ENCODE data around the gene ZC3H12C. TPM values are rescaled to one million over a fixed set of nuclear protein-coding genes. Genes with fewer than 3 reads are reported as not detected.

The ZC3H12C gene
- total and polyA plus RNA-seq, 7 donors = 1.8 to 21.7 (median 16.4) TPM

DNA sequence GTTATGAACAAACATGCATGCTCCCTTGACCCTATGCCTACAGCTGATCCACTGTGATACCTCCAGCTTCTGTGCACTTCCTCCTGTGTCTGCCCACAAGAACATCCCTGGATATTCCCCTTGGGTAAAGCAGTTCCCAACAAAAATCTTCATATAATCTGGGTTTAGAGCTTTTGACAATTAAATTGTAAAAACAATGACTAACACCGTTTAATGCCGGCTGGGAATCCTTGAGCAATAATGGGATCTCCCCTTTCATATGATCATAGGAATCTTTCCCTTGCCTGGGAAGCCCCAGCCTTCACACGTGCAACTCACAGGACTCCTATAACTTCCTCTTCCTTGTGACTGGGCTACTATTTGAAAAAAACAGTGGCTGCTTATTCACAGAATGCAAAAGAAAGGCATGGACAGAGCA, 6.3 kb upstream of the ZC3H12C start:
- Histone ChIP-seq H3K36me3 (no peaks in the 10 kb centered on the region), H3K4me1 (peaks cover 0 to 9% (median 3%) of the 10 kb centered on the region in 4 donors), H3K4me3 (no peak overlapping the region), H3K9me3 (no peaks in the 10 kb centered on the region), H3K27ac (no peak overlapping the region), H3K27me3 (no peaks in the 10 kb centered on the region)
- no peak for DNase-seq
- TF ChIP-seq POLR2AphosphoS5 (IDR thresholded peaks at IDR 0.05) = no peak
- no peak for TF ChIP-seq EP300 (IDR thresholded peaks at IDR 0.05)
- TF ChIP-seq, protein P1, sequence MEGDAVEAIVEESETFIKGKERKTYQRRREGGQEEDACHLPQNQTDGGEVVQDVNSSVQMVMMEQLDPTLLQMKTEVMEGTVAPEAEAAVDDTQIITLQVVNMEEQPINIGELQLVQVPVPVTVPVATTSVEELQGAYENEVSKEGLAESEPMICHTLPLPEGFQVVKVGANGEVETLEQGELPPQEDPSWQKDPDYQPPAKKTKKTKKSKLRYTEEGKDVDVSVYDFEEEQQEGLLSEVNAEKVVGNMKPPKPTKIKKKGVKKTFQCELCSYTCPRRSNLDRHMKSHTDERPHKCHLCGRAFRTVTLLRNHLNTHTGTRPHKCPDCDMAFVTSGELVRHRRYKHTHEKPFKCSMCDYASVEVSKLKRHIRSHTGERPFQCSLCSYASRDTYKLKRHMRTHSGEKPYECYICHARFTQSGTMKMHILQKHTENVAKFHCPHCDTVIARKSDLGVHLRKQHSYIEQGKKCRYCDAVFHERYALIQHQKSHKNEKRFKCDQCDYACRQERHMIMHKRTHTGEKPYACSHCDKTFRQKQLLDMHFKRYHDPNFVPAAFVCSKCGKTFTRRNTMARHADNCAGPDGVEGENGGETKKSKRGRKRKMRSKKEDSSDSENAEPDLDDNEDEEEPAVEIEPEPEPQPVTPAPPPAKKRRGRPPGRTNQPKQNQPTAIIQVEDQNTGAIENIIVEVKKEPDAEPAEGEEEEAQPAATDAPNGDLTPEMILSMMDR (IDR thresholded peaks at IDR 0.05) = no peak
- no peak for TF ChIP-seq POLR2A (IDR thresholded peaks at IDR 0.05)
- intact Hi-C loops (cut with DNase I) = no loop called here
- 7 to 30% methylated on average over 3 of the region's 3 CpGs for WGBS, 2 donors

DNA sequence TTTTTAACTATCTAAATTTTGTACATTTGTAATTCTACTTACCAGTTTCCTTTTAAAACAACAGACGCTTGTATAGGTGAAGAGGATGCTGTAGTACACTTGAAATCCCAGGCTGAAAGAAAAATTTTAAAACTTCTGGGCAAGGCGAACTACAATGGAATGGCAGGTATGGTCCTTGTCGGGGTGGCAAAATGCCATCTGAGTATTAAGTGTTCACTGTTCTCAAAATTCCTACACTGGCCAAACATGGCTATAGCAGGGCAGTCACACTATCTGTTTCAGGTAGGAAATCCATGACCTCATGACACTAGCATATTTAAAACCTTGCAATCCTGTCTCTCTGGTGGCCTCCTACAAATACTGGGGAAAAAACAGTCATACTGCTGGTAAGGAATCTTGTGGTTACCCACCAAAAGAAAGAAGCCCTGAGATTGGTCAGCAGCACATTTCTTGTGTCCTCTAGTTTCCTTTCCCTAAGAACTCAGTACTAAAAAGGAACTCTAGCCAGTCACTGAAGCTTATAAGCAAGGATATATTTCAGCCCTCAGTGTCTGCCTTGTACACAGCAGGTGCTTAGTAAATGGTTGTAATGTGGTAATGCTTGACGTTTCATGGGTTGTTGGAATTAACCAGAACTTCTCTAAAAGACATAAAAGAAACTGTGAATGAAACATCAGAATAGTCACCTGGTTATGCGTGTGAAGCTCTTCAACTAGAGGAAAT, 5.2 kb upstream of the ZC3H12C start:
- intact Hi-C loops (cut with DNase I) = no loop called here
- H3K36me3 ChIP-seq = no peaks in the 10 kb centered on the region
- H3K27ac ChIP-seq = no peak overlapping the region
- no peak for DNase-seq
- H3K27me3 ChIP-seq = no peaks in the 10 kb centered on the region
- no peak overlapping the region for H3K4me3 ChIP-seq
- peaks cover 0 to 14% (median 6%) of the 10 kb centered on the region in 4 donors for H3K4me1 ChIP-seq
- no peaks in the 10 kb centered on the region for H3K9me3 ChIP-seq
- TF ChIP-seq, protein P1 (IDR thresholded peaks at IDR 0.05) = no peak
- no peak for TF ChIP-seq POLR2AphosphoS5 (IDR thresholded peaks at IDR 0.05)
- no peak for TF ChIP-seq EP300 (IDR thresholded peaks at IDR 0.05)
- TF ChIP-seq POLR2A (IDR thresholded peaks at IDR 0.05) = no peak
- 87 to 93% methylated on average over 5 of the region's 5 CpGs for WGBS, 2 donors

DNA sequence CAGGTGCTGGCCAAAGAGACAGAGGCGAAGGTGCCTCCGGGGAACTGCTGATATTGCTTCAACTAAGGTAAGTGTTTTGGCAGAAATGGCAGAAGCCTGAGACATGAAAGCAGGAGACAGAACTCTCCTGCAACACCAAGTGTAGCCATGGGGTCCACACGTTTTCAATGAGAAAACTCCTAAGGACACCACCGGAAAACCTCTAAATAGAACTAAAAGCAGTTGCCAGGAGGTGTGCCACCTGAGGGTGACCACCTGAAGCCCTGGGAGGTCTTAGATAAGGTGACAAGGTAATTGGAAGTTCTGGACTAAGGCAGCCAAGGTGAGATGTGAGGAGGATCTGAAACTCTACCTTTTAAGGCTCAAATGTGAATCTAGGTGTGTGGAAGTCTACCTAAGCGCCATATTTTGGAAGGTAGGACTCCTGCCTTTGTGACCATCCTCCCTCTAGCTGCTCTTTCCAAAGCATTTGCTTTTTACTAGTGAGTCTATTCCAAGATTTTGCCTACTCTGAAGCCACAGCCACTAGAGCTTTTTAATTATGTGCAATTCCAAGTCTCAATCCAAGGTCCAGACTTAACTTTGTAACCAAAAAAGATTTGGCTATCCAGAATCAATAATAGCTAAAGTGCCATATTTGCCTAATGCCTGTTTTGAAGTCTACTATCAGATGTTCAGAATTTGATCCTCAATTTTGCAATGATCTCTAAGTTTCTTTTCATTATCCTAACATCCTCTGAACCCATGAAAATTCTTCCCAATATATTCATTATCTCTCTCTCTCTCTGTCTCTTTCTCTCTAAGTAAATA, 4.5 kb upstream of the ZC3H12C start:
- peaks cover 0 to 14% (median 6%) of the 10 kb centered on the region in 4 donors for H3K4me1 ChIP-seq
- no peak overlapping the region for H3K4me3 ChIP-seq
- no peaks in the 10 kb centered on the region for H3K36me3 ChIP-seq
- no peaks in the 10 kb centered on the region for H3K27me3 ChIP-seq
- DNase-seq = no peak
- WGBS, 2 donors = 92 to 94% methylated on average over 5 of the region's 5 CpGs
- intact Hi-C loops (cut with DNase I) = no loop called here
- no peak overlapping the region for H3K27ac ChIP-seq
- no peaks in the 10 kb centered on the region for H3K9me3 ChIP-seq
- TF ChIP-seq POLR2A (IDR thresholded peaks at IDR 0.05) (no peak), POLR2AphosphoS5 (IDR thresholded peaks at IDR 0.05) (no peak), EP300 (IDR thresholded peaks at IDR 0.05) (no peak)
- TF ChIP-seq, protein P1 (IDR thresholded peaks at IDR 0.05) = no peak

DNA sequence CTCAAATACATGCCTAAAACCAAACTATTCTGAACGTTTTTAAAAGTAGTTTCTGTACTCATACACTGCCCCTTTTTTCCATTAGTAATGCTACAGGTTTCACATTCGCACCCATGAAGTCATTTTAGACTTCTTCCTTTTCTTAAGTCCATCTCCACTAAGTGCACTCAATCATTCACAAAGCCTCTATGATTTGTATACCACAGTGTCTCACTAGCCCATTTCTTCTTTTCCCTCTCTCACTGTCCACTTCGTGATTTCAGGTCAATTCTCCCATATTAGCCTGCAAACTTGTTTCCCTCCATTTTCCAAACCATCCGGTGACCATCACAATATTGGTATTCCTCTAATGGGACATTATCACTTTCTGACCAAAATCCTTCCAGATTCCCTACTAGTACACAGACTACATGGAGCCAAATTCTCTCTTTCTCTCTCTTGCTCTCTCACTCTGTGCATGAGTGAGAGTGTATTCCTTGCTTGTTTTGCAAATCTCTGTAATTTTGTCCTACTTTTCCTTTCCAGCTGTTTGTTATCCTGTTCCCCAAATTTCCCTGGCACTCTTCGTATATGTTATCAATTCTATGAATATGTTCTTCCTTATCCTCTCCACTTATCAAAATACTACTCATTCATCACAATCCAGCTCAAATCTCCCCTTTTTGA, 3.4 kb upstream of the ZC3H12C start:
- no peaks in the 10 kb centered on the region for H3K36me3 ChIP-seq
- intact Hi-C loops (cut with DNase I) = loop anchor here (5.0 to 10.0 kb wide), 3 partner anchors 142 to 285 kb away; partner anchors contain the start of gene RDX
- no peaks in the 10 kb centered on the region for H3K9me3 ChIP-seq
- TF ChIP-seq POLR2A (IDR thresholded peaks at IDR 0.05) (no peak), POLR2AphosphoS5 (IDR thresholded peaks at IDR 0.05) (no peak), EP300 (IDR thresholded peaks at IDR 0.05) (no peak)
- TF ChIP-seq, protein P1 (IDR thresholded peaks at IDR 0.05) = no peak
- H3K4me1 ChIP-seq = peaks cover 0 to 19% (median 12%) of the 10 kb centered on the region in 4 donors
- no peaks in the 10 kb centered on the region for H3K27me3 ChIP-seq
- no peak overlapping the region for H3K27ac ChIP-seq
- no peak overlapping the region for H3K4me3 ChIP-seq
- 81 to 83% methylated on average over 5 of the region's 5 CpGs for WGBS, 2 donors
- DNase-seq = no peak
